HEK293T (cell line): ENCODE measurements around the gene SPSB3.
"Not testable (repeated sequence)": the region's sequence is repeated elsewhere in the genome, so short reads cannot be mapped to it uniquely, and the experiment has no call there.

Experiments
- CTCF ChIA-PET: fragments of 350-600 bp; formaldehyde crosslinking; extraction: SDS; loops from one replicate; lab custom pipeline; 2021; ENCODE audit warnings: antibody characterized with exemption, inconsistent platforms; lab: Yijun Ruan, JAX
- POLR2A ChIA-PET: fragments of 350-600 bp; formaldehyde crosslinking; extraction: SDS; loops from one replicate; lab custom pipeline; 2020; ENCODE audit warnings: antibody characterized with exemption, inconsistent platforms; lab: Yijun Ruan, JAX
- DNase-seq: peaks from one replicate; pipeline ENCODE4 v3.0.0; 2012; ENCODE audit warnings: mixed read lengths; ENCODE audit errors: extremely low spot score
- ARNT ChIP-seq: fragments of 450-650 bp; IDR thresholded peaks from 2 replicates; pipeline ENCODE4 v1.6.1; 2017; ENCODE audit warnings: mild to moderate bottlenecking
- BHLHE40 ChIP-seq: fragments of 450-650 bp; IDR thresholded peaks from 2 replicates; pipeline ENCODE4 v1.6.1; 2016; ENCODE audit warnings: mild to moderate bottlenecking, moderate library complexity, borderline replicate concordance
- CTBP1 ChIP-seq: fragments of 450-650 bp; IDR thresholded peaks from 2 replicates; pipeline ENCODE4 v1.6.1; 2016; ENCODE audit warnings: borderline replicate concordance
- ELF4 ChIP-seq: fragments of 450-650 bp; IDR thresholded peaks from 2 replicates; pipeline ENCODE4 v1.6.1; 2017; ENCODE audit warnings: antibody characterized with exemption
- FOXA1 ChIP-seq: fragments of 450-650 bp; IDR thresholded peaks from 2 replicates; pipeline ENCODE4 v1.6.1; 2016; ENCODE audit warnings: mild to moderate bottlenecking
- FOXK2 ChIP-seq: fragments of 450-650 bp; IDR thresholded peaks from 2 replicates; pipeline ENCODE4 v1.6.1; 2016; ENCODE audit warnings: mild to moderate bottlenecking
- FOXM1 ChIP-seq: fragments of 450-650 bp; IDR thresholded peaks from 2 replicates; pipeline ENCODE4 v1.6.1; 2017; ENCODE audit warnings: mild to moderate bottlenecking, borderline replicate concordance
- HDGF ChIP-seq: fragments of 450-650 bp; IDR thresholded peaks from 2 replicates; pipeline ENCODE4 v1.6.1; 2017; ENCODE audit warnings: antibody characterized with exemption, borderline replicate concordance
- L3MBTL2 ChIP-seq: fragments of 450-650 bp; conservative IDR thresholded peaks from 2 replicates; pipeline ENCODE4 v1.6.1; 2016; ENCODE audit warnings: mild to moderate bottlenecking
- LEF1 ChIP-seq: fragments of 450-650 bp; IDR thresholded peaks from 2 replicates; pipeline ENCODE4 v1.6.1; 2017; ENCODE audit warnings: mild to moderate bottlenecking, borderline replicate concordance
- NFRKB ChIP-seq: fragments of 450-650 bp; IDR thresholded peaks from 2 replicates; pipeline ENCODE4 v1.6.1; 2016; ENCODE audit warnings: mild to moderate bottlenecking, moderate library complexity
- SP1 ChIP-seq: fragments of 450-650 bp; IDR thresholded peaks from 2 replicates; pipeline ENCODE4 v1.6.1; 2017
- SUZ12 ChIP-seq: fragments of 450-650 bp; IDR thresholded peaks from 2 replicates; pipeline ENCODE4 v1.6.1; 2016; ENCODE audit warnings: mild to moderate bottlenecking
- TARDBP ChIP-seq: fragments of 450-650 bp; IDR thresholded peaks from 2 replicates; pipeline ENCODE4 v1.6.1; 2016
- ZNF384 ChIP-seq: fragments of 450-650 bp; IDR thresholded peaks from 2 replicates; pipeline ENCODE4 v1.6.1; 2016
- TF ChIP-seq, protein P1 (sequence below): fragments of 450-650 bp; IDR thresholded peaks from 2 replicates; pipeline ENCODE4 v1.6.1; 2016

Gene SPSB3

DNA sequence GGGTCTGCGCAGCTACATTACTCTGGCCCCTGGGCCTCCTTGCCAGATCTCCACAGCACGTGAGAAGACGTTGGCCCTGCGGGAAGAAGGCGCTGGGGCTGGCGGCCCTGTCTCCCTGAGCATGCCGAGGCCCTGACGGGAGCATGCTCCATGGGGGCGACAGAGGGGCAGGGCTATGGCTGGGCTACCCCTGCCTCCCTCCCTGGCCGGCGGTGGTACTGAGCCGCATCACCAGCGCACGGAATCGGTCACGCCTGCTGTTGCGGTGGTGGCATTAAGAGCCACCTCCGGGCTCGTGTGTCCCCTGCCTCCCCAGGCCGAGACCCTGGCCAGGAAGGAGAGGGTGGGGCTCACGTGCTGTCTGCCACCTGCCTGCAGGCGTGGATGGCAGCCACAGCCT, 48.2 kb downstream of the SPSB3 start:
- POLR2A ChIA-PET = no interaction called here
- no peak for TF ChIP-seq NFRKB
- no peak for TF ChIP-seq BHLHE40
- no peak for TF ChIP-seq TARDBP
- TF ChIP-seq FOXK2 = no peak
- no peak for TF ChIP-seq ARNT
- no peak for TF ChIP-seq HDGF
- no peak for TF ChIP-seq FOXA1
- TF ChIP-seq, protein P1, sequence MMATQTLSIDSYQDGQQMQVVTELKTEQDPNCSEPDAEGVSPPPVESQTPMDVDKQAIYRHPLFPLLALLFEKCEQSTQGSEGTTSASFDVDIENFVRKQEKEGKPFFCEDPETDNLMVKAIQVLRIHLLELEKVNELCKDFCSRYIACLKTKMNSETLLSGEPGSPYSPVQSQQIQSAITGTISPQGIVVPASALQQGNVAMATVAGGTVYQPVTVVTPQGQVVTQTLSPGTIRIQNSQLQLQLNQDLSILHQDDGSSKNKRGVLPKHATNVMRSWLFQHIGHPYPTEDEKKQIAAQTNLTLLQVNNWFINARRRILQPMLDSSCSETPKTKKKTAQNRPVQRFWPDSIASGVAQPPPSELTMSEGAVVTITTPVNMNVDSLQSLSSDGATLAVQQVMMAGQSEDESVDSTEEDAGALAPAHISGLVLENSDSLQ = no peak
- no peak for DNase-seq
- CTCF ChIA-PET = no interaction called here

DNA sequence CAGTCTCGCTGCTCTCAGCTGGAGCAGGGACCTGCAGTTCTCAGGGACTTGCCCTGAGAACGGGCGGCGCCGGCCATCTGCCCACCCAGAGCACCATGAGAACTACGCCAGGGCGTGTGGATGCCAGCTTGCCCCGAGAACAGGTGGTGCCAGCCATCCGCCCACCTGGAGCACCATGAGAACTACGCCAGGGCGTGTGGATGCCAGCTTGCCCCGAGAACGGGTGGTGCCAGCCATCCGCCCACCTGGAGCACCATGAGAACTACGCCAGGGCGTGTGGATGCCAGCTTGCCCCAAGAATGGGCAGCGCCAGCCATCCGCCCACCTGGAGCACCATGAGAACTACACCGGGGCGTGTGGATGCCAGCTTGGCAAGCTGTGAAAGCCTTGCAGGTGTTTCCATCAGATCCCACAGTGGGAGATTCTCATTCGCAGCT, 49.8 kb downstream of the SPSB3 start:
- POLR2A ChIA-PET = interaction anchor here (1.3 kb wide), 1 partner anchor 121 kb away, joined by 3 read pairs; the partner anchor contains the start of genes CRAMP1 and IFT140
- CTCF ChIA-PET, DNase-seq: not testable (repeated sequence)

GRCh38 chr16:1732071-1732470, 50.3 kb downstream of the SPSB3 start:
- no peak for DNase-seq
- POLR2A ChIA-PET = interaction anchor here (1.3 kb wide), 1 partner anchor 120 kb away, joined by 3 read pairs; the partner anchor contains the start of genes CRAMP1 and IFT140
- TF ChIP-seq FOXA1 (no peak), FOXM1 (no peak), ARNT (no peak), NFRKB (no peak), HDGF (no peak)
- TF ChIP-seq, protein P1 = no peak
- CTCF ChIA-PET = no interaction called here

GRCh38 chr16:1731603-1732002, 50.8 kb downstream of the SPSB3 start:
- CTCF ChIA-PET = no interaction called here
- TF ChIP-seq FOXK2 = no peak
- TF ChIP-seq ELF4 = no peak
- no peak for TF ChIP-seq SP1
- TF ChIP-seq L3MBTL2 = no peak
- TF ChIP-seq BHLHE40 = no peak
- TF ChIP-seq TARDBP = no peak
- TF ChIP-seq LEF1 = no peak
- no peak for TF ChIP-seq CTBP1
- TF ChIP-seq HDGF = no peak
- no peak for TF ChIP-seq ZNF384
- TF ChIP-seq FOXM1 = no peak
- no peak for TF ChIP-seq ARNT
- no peak for TF ChIP-seq NFRKB
- TF ChIP-seq, protein P1 = no peak
- no peak for TF ChIP-seq SUZ12
- DNase-seq = no peak
- POLR2A ChIA-PET = no interaction called here

GRCh38 chr16:1731073-1731472, 51.3 kb downstream of the SPSB3 start:
- POLR2A ChIA-PET = no interaction called here
- TF ChIP-seq BHLHE40 (no peak), TARDBP (no peak), ELF4 (no peak), SUZ12 (no peak), LEF1 (no peak), HDGF (no peak), ZNF384 (no peak), FOXM1 (no peak), L3MBTL2 (no peak), FOXA1 (no peak), ARNT (no peak), CTBP1 (no peak), FOXK2 (no peak), NFRKB (no peak), SP1 (no peak)
- TF ChIP-seq, protein P1 = no peak
- CTCF ChIA-PET = no interaction called here
- DNase-seq = no peak

GRCh38 chr16:1729445-1729844, 52.9 kb downstream of the SPSB3 start:
- TF ChIP-seq FOXK2 = no peak
- TF ChIP-seq ELF4 = no peak
- no peak for TF ChIP-seq CTBP1
- no peak for TF ChIP-seq L3MBTL2
- POLR2A ChIA-PET = no interaction called here
- CTCF ChIA-PET = no interaction called here
- no peak for DNase-seq

DNA sequence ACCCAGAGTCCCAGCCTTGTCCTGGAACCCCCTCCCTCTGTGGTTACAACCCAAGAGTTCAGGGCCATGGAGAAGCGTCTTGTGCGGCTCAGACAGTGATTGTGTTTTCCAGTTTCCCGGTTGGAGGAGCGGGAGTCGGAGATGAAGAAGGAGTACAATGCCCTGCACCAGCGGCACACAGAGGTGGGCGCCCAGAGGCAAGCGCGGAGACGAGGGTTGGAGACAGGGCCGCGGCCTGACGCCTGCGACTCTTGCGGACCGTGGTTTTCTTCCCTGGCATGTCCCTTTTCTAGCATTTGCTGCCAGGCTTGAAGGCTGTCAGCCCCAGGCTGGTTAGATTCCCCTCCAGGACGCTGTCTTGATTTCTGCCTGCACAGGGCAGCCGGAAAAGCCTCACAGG, 53.3 kb downstream of the SPSB3 start:
- no peak for DNase-seq
- POLR2A ChIA-PET = no interaction called here
- CTCF ChIA-PET = no interaction called here
- TF ChIP-seq CTBP1 = no peak
- TF ChIP-seq ZNF384 = no peak
- no peak for TF ChIP-seq L3MBTL2
- no peak for TF ChIP-seq HDGF
- TF ChIP-seq SUZ12 = no peak
- TF ChIP-seq, protein P1 = no peak
- no peak for TF ChIP-seq SP1
